GM12865 (cell line): ENCODE measurements around the gene SPATA20.

Experiments used
- DNase-seq: peaks from one replicate; pipeline ENCODE4 v3.0.0; 2010; ENCODE audit warnings: low read depth
- H3K4me3 ChIP-seq: 2 replicates; pipeline ENCODE4 v1.5.1; 2011; ENCODE audit warnings: mild to moderate bottlenecking, low read depth, low read length, control low read depth
- TF ChIP-seq, protein P1 (sequence below): IDR thresholded peaks from 2 replicates; pipeline ENCODE4 v1.5.1; 2011; ENCODE audit warnings: low read length, control low read depth, low read depth, inconsistent platforms; ENCODE audit not compliant: insufficient read depth; ENCODE audit errors: missing control alignments

Gene SPATA20

DNA sequence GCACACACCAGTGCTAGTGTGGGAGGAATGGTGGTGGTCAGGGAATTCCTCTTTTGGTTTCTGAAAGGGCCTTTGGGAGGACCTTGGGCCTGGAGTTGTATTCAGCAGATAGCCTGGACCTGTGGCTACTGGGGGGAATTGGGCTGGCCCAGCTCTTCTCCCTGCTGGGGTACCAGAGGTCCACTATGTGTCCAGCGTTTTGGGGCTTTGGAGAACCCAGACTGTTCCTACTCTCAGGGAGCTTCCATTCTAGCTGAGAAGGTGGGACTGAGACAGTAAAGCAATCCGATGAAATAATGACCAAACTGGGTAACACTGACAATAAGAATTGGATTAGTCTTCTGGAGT, 12.0 kb upstream of the SPATA20 start:
- DNase-seq: no peak
- TF ChIP-seq, protein P1, sequence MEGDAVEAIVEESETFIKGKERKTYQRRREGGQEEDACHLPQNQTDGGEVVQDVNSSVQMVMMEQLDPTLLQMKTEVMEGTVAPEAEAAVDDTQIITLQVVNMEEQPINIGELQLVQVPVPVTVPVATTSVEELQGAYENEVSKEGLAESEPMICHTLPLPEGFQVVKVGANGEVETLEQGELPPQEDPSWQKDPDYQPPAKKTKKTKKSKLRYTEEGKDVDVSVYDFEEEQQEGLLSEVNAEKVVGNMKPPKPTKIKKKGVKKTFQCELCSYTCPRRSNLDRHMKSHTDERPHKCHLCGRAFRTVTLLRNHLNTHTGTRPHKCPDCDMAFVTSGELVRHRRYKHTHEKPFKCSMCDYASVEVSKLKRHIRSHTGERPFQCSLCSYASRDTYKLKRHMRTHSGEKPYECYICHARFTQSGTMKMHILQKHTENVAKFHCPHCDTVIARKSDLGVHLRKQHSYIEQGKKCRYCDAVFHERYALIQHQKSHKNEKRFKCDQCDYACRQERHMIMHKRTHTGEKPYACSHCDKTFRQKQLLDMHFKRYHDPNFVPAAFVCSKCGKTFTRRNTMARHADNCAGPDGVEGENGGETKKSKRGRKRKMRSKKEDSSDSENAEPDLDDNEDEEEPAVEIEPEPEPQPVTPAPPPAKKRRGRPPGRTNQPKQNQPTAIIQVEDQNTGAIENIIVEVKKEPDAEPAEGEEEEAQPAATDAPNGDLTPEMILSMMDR: no peak
- no peak overlapping the region for H3K4me3 ChIP-seq

DNA sequence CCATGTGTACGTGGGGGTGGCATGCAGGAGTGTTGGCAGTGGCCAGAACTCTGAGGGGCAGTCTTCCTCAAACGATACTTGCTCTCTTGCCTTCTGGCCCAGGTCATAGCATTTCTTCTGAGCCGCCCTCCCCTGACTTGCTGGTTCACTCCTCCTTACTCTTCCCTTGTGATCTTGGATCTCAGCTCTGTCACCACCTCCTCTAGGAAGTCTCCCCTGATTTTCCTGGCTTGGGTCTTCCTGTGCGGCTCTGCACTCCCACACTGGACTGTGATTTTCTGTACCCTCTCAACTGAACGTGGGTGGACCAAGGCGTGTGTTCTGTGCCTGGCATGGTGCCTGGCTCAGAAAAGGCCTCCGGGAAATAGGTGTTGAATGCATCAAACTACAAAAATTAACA, 11.6 kb upstream of the SPATA20 start:
- no peak for DNase-seq
- TF ChIP-seq, protein P1: no peak
- no peak overlapping the region for H3K4me3 ChIP-seq

DNA sequence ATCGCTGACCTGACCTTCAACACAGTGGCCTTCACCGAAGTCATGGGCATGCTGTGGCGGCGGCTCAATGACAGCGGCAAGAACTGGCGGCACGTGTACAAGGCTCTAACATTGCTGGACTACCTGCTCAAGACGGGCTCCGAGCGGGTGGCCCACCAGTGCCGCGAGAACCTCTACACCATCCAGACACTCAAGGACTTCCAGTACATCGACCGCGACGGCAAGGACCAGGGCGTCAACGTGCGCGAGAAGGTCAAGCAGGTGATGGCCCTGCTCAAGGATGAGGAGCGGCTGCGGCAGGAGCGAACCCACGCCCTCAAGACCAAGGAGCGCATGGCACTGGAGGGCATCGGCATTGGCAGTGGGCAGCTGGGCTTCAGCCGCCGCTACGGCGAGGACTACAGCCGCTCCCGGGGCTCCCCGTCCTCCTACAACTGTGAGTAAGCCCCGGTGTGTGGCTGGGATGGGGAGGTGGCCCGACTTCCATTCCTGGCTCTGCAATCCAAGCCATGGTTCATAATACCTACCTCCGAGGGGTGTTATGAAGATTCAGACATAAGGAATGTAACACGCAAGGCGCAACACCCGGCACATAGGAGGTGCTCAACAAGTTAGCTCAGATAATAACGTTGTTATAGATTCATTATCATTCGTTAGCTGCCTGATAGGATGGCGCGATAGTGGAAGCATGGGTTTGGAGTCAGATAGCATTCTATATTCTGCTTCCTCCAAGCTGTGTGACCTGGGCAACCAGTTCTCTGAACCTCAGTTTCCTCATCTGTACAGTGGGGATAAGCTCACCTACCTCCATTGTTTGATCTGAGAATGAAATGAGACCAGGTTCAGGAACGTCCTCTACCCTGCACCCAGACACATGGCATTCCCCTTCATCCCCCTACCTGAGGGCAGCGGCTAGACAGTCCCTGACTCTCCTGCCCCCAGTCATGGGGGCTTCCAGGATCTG, 10.0 kb upstream of the SPATA20 start:
- no peak overlapping the region for H3K4me3 ChIP-seq
- no peak for DNase-seq
- TF ChIP-seq, protein P1: no peak

DNA sequence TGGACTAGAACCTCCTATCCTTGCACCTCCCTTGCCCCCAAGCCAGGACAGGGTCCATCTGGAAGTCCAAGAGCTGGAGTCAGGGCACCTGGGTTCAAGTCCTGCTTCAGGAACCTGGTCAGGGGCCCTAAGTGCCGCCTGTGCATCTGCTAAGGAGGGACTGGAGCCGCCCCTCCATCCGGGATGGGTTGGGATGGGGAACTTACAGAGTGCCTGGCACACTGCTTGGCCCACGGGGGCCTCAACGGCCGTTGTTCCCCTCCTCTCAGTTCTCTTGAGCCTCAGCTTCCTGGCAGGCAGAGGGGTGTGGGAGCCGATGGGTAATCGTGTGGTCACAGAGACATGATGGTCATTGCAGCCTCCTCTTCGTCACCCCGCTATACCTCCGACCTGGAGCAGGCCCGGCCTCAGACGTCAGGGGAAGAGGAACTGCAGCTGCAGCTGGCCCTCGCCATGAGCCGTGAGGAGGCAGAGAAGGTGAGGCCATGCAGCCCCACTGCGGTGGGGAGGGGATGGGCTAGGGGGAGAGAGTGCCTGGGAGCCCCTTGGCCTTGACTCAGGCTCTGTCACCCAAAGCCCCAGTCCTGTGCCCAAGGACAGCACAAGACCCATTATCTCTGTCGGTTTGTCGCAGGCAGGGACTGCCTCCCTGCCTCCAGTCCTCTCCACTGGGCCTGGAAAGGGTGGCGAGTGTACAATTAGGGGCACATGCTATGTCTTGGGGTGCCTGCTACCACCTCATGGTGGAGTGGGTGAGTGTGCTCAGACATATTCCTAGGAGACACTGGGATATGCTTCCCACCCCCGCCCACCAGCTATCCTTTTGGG, 9.0 kb upstream of the SPATA20 start:
- DNase-seq: no peak

DNA sequence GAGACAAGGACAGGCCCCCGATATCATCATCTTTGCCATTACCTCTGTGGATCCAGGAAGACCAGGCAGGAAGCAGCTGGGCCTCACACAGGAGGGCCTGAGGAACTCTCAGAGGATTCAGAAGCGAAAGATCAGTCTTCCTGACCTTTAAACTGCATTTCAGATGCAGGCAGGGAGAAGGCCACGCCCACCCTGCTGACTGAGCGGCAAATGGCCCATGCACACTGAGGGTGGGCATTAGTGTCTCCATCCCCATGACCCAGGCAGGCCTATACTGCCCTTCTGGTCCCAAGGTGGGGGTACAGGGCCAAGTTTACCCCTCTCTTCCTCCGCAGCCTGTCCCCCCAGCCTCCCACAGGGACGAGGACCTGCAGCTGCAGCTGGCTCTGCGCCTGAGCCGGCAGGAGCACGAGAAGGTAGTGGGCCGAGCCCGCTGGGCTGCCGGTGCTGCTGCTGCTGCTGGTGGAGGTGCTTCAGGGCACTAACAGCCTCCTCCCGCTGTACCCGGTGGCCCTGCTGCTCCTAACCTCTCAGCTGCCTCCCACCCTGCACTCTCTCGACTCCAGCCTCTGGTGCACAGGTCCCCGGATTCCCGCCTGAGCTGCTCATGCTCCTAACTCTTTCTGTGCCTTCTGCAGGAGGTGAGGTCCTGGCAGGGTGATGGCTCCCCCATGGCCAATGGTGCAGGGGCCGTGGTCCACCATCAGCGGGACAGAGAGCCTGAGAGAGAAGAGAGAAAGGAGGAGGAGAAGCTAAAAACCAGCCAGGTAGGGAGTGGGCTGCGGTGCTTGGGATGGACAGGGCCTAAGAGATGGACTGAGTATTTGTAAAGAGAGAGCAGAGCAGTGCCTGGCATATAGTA, 8.2 kb upstream of the SPATA20 start:
- no peak overlapping the region for H3K4me3 ChIP-seq
- TF ChIP-seq, protein P1: no peak
- DNase-seq: no peak

More for the DNA sequence above, 9.0 kb upstream of the SPATA20 start:
- TF ChIP-seq, protein P1: no peak
- H3K4me3 ChIP-seq: no peak overlapping the region
